Heart left ventricle (tissue), 13 donors: ENCODE measurements around the gene NANOS1.

Source experiments
- POLR2A ChIP-seq, 2 donors: fragments of 450-650 bp; IDR thresholded peaks; one replicate each; pipeline ENCODE4 v1.6.1; 2017; ENCODE audit warnings: antibody characterized with exemption in 2 of 2, mild to moderate bottlenecking in 2 of 2, moderate library complexity in 2 of 2
- TF ChIP-seq, protein P1 (sequence below), 12 donors: fragments of 200-600 bp; sonication (generic) in 4 of 12; IDR thresholded peaks; one replicate each; pipeline versions ENCODE4 v1.5.0 to v1.8.0; 2018 to 2022; ENCODE audit warnings: antibody characterized with exemption in 12 of 12, mild to moderate bottlenecking in 5 of 12
- donor health status: ischemic (EF 13 %, LVEDD 7.1; RV severe dilation, severe dysfunction).
- donor health status: DM: no; HTN: yes; CAD: no.
- donor health status: DM: no; HTN: no; CAD: no.
- donor health status: ischemic (EF 25% LVEDD 6.9; RV normal size, moderate dysfunction).
- donor health status: ischemic (EF 25% LVEDD 5.7; RV mildly dilated, moderate dysfunction).
- donor health status: ischemic (EF 35%, LVEDD 5.7; RV mildly dilated, moderate dysfunction).
- donor health status: nonischemic (EF 11% LVEDD 7.7; RV severe dilation, severe dysfunction).
- donor health status: DM: yes; HTN: yes; CAD: no.
- donor health status: PGD.
- donor health status: ischemic (EF 29% LVEDD 5.4; RV normal size, mild dysfunction).
- donor health status: nonischemic (EF 23%, LVEDD 6.1; RV moderate dilation, normal function).

DNA sequence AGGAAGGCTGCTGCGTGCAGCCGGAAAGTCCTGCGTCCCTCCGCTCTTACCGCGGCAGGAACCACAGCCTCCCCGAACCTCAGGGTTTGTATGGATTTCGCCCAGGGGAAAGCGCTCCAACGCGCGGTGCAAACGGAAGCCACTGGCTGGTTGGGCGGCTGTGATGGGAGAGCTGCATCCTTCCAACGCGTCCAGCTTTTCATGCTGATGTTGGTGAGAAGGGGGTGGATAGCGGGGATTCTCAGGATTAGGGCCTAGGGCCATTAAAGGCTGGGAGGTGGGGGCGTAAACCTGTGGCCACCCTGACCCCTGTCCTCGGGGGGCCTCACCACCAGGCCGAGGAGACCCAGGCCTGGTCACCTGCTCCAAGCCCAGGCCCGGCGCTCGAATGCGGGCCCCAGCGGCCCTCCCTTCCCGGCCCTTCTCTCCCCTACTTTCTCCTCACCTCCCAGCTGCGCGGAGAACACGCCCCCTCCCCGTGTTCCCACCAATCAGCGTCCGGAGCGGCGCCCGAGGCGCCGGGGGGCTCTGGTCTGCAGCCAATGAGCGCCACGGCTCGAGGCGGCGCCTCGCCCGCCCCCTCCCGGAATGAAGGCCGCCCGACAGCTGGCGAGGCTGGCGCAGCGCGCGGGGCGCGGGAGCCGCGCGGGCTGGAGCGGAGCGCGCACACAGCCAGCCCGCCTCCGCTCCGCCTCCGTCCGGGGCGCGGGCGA lies 458 bp upstream of the NANOS1 start:
- TF ChIP-seq, protein P1, sequence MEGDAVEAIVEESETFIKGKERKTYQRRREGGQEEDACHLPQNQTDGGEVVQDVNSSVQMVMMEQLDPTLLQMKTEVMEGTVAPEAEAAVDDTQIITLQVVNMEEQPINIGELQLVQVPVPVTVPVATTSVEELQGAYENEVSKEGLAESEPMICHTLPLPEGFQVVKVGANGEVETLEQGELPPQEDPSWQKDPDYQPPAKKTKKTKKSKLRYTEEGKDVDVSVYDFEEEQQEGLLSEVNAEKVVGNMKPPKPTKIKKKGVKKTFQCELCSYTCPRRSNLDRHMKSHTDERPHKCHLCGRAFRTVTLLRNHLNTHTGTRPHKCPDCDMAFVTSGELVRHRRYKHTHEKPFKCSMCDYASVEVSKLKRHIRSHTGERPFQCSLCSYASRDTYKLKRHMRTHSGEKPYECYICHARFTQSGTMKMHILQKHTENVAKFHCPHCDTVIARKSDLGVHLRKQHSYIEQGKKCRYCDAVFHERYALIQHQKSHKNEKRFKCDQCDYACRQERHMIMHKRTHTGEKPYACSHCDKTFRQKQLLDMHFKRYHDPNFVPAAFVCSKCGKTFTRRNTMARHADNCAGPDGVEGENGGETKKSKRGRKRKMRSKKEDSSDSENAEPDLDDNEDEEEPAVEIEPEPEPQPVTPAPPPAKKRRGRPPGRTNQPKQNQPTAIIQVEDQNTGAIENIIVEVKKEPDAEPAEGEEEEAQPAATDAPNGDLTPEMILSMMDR (IDR thresholded peaks at IDR 0.05) = peak in 10 of 12 donors; percentile 13 to 54 (median 28)
- TF ChIP-seq POLR2A (IDR thresholded peaks at IDR 0.05) = peak in 1 of 2 donors; percentile 32
